HCT116 (cell line): ENCODE data around the gene UBE2S. TPM values are rescaled to one million over a fixed set of nuclear protein-coding genes. Genes with fewer than 3 reads are reported as not detected.

Source experiments
- ATAC-seq: fragments of 200-7000 bp; cut with Tn5 transposase; 2 replicates; pipeline ENCODE4 v1.9.1; 2020; ENCODE audit warnings: mild to moderate bottlenecking, moderate library complexity
- BruUV-seq: library from RNA; stranded (reverse); fragments of 400-500 nt; replicated peaks from 2 replicates; lab custom pipeline; 2021; lab: Mats Ljungman, UMichigan
- CTCF ChIA-PET: fragments of 300-600 bp; sonication (Branson Sonifier 250); formaldehyde crosslinking; loops from one replicate; lab custom pipeline; 2021; ENCODE audit warnings: antibody characterized with exemption; lab: Charles Lee
- POLR2A ChIA-PET: fragments of 300-600, 350-600 bp; sonication (Branson Sonifier 250); formaldehyde crosslinking; loops from one replicate; lab custom pipeline; 2021; ENCODE audit warnings: antibody characterized with exemption; lab: Charles Lee
- RAD21 ChIA-PET, 2 experiments: fragments of 300-600 bp; sonication (Branson Sonifier 250); formaldehyde crosslinking; loops; one replicate each; lab custom pipeline; 2023; ENCODE audit warnings: low total read pairs in 2 of 2; ENCODE audit not compliant: uncharacterized antibody in 2 of 2, unreplicated experiment in 2 of 2, low non-redundant PET in 1 of 2; lab: Charles Lee
- DNase-seq: peaks from one replicate; pipeline ENCODE4 v3.0.0-alpha.2; 2010; ENCODE audit warnings: low read depth, low spot score
- H2AFZ ChIP-seq: fragments of 200-600 bp; shearing (Covaris generic), sonication (generic); 2 replicates; pipeline ENCODE4 v1.6.1; 2017; ENCODE audit warnings: low read depth, mixed run types, mixed read lengths, antibody characterized with exemption, low read length; ENCODE audit not compliant: poor library complexity, severe bottlenecking
- H3K27ac ChIP-seq: 2 replicates; pipeline ENCODE4 v1.5.1; 2012; ENCODE audit warnings: low read depth, low read length
- H3K27me3 ChIP-seq: fragments of 200-600 bp; sonication (generic); 2 replicates; pipeline ENCODE4 v1.6.1; 2016; ENCODE audit warnings: mixed run types, low read length, mixed read lengths; ENCODE audit not compliant: insufficient read depth
- H3K36me3 ChIP-seq, 2 experiments: fragments of 200-500 bp in 1 of 2; fragments of 200-600 bp in 1 of 2; sonication (Bioruptor generic) in 1 of 2; sonication (generic) in 1 of 2; 2 replicates each; pipeline versions ENCODE4 v1.5.1 to v1.6.1; 2014 to 2016; ENCODE audit warnings: low read length in 2 of 2, inconsistent platforms in 1 of 2, mixed read lengths in 1 of 2, mixed run types in 1 of 2; ENCODE audit not compliant: insufficient read depth in 2 of 2, control insufficient read depth in 1 of 2
- H3K4me1 ChIP-seq, 2 experiments: fragments of 200-600 bp in 1 of 2; sonication (generic) in 1 of 2; 2 replicates each; pipeline versions ENCODE4 v1.5.1 to v1.6.1; 2012 to 2017; ENCODE audit warnings: low read length in 2 of 2, inconsistent platforms in 1 of 2, mild to moderate bottlenecking in 1 of 2, mixed read lengths in 1 of 2, mixed run types in 1 of 2, moderate library complexity in 1 of 2; ENCODE audit not compliant: insufficient read depth in 2 of 2, control insufficient read depth in 1 of 2
- H3K4me2 ChIP-seq: fragments of 200-600 bp; sonication (generic); 2 replicates; pipeline ENCODE4 v1.6.1; 2017; ENCODE audit warnings: mixed run types, low read length, mixed read lengths
- H3K4me3 ChIP-seq, 2 experiments: fragments of 200-600 bp in 1 of 2; sonication (generic) in 1 of 2; replicated peaks in 1 of 2; 2 replicates each; pipeline ENCODE4 v1.5.1; 2011 to 2016; ENCODE audit warnings: low read length in 2 of 2, control low read depth in 1 of 2, low read depth in 1 of 2, mild to moderate bottlenecking in 1 of 2, mixed read lengths in 1 of 2, mixed run types in 1 of 2
- H3K79me2 ChIP-seq: fragments of 200-600 bp; sonication (generic); 2 replicates; pipeline ENCODE4 v1.6.1; 2017; ENCODE audit warnings: mild to moderate bottlenecking, mixed run types, low read length, moderate library complexity, mixed read lengths; ENCODE audit not compliant: insufficient read depth
- H3K9ac ChIP-seq: fragments of 200-600 bp; sonication (generic); 2 replicates; pipeline ENCODE4 v1.6.1; 2016; ENCODE audit warnings: low read length, mixed read lengths
- H3K9me2 ChIP-seq: fragments of 200-600 bp; sonication (generic), shearing (Covaris generic); 2 replicates; pipeline ENCODE4 v1.6.1; 2017; ENCODE audit warnings: mixed run types, mild to moderate bottlenecking, moderate library complexity; ENCODE audit not compliant: insufficient read depth
- H3K9me3 ChIP-seq, 2 experiments: fragments of 200-500 bp in 1 of 2; fragments of 200-600 bp in 1 of 2; sonication (Bioruptor generic) in 1 of 2; sonication (generic) in 1 of 2; 2 replicates each; pipeline ENCODE4 v1.6.1; 2014 to 2017; ENCODE audit warnings: low read length in 2 of 2, mixed read lengths in 2 of 2, inconsistent platforms in 1 of 2, low read depth in 1 of 2, mild to moderate bottlenecking in 1 of 2, mixed run types in 1 of 2, moderate library complexity in 1 of 2; ENCODE audit not compliant: control insufficient read depth in 1 of 2, insufficient read depth in 1 of 2
- H4K20me1 ChIP-seq: fragments of 200-600 bp; sonication (generic), shearing (Covaris generic); 2 replicates; pipeline ENCODE4 v1.6.1; 2017; ENCODE audit warnings: mixed run types, mild to moderate bottlenecking, moderate library complexity; ENCODE audit not compliant: insufficient read depth
- CTCF ChIP-seq, 3 experiments: fragments of 200-600 bp in 1 of 3; sonication (generic) in 1 of 3; IDR thresholded peaks in 2 of 3; conservative IDR thresholded peaks in 1 of 3; 2 replicates each; pipeline ENCODE4 v1.5.1; 2012 to 2017; ENCODE audit warnings: low read depth in 2 of 3, low read length in 2 of 3, antibody characterized with exemption in 1 of 3, borderline replicate concordance in 1 of 3, control low read depth in 1 of 3, mild to moderate bottlenecking in 1 of 3, mixed read lengths in 1 of 3, mixed run types in 1 of 3, moderate library complexity in 1 of 3; ENCODE audit not compliant: insufficient read depth in 1 of 3
- JUND ChIP-seq: IDR thresholded peaks from 2 replicates; pipeline ENCODE4 v1.6.1; 2012
- MAX ChIP-seq: IDR thresholded peaks from 2 replicates; pipeline ENCODE4 v1.6.1; 2012
- REST ChIP-seq: IDR thresholded peaks from 2 replicates; pipeline ENCODE4 v1.6.1; 2012; ENCODE audit warnings: low read depth
- SIN3A ChIP-seq: IDR thresholded peaks from 2 replicates; pipeline ENCODE4 v1.6.1; 2012; ENCODE audit warnings: low read depth
- SRF ChIP-seq: IDR thresholded peaks from 2 replicates; pipeline ENCODE4 v1.6.1; 2012; ENCODE audit warnings: low read depth
- ZNF274 ChIP-seq: fragments of 200-500 bp; sonication (Bioruptor generic); IDR thresholded peaks from 2 replicates; pipeline ENCODE4 v1.6.1; 2014; ENCODE audit warnings: mild to moderate bottlenecking, low read depth, low read length, inconsistent platforms
- intact Hi-C: fragments of 100-400 bp; cut with micrococcal nuclease; formaldehyde crosslinking; loops from 2 replicates; pipeline ENCODE4 v1.10.0; 2022
- total RNA-seq: library from RNA; stranded (reverse); gene quantifications from one replicate; pipeline ENCODE4 v1.2.1, GENCODE V29; 2021; ENCODE audit not compliant: unreplicated experiment

Gene UBE2S
- total RNA-seq, 1 experiment from 2014 or later, result 515 TPM

GRCh38 chr19:55354698-55355212 lies 52.8 kb downstream of the UBE2S start, which contains the start of gene COX6B2:
Gene COX6B2, minus strand, starts transcription at chr19:55354719. Its CDS starts 198 bp downstream, at chr19:55354521.
- H3K9me3 ChIP-seq, result no peaks in the 10 kb centered on the region
- H3K4me2 ChIP-seq, result peak within 1 kb of the TSS; percentile 92
- ATAC-seq, result 0 out of 2 replicates have a peak, but pooled peaks have one; percentile 6
- H3K27ac ChIP-seq, result peak within 1 kb of the TSS; percentile 36; the same call in 1 of the 2 replicates
- ChIA-PET CTCF (no interaction called here), POLR2A (no interaction called here), RAD21 (no interaction called here)
- no peaks in the 10 kb centered on the region for H3K36me3 ChIP-seq
- no peaks in the 10 kb centered on the region for H3K27me3 ChIP-seq
- H3K4me1 ChIP-seq, result peaks cover 2 to 42% of the 10 kb centered on the region in 2 experiments; a peak in 3 of 4 replicates
- TF ChIP-seq CTCF (IDR thresholded peaks at IDR 0.05 in 2 of 3, conservative IDR thresholded peaks at IDR 0.05 in 1 of 3; ENCODE audit: borderline replicate concordance in 1 of 3, insufficient read depth in 1 of 3, low read depth in 2 of 3, low read length in 2 of 3) (no peak), SRF (no peak), REST (no peak), MAX (no peak), JUND (no peak), ZNF274 (no peak), SIN3A (no peak)
- TF ChIP-seq, all 23 proteins: peak for 0
- Histone ChIP-seq H4K20me1 (no peaks in the 10 kb centered on the region), H3K9ac (peak within 1 kb of the TSS; percentile 59), H3K4me3 (peak within 1 kb of the TSS; percentile 46 to 61), H3K9me2 (no peaks in the 10 kb centered on the region), H3K79me2 (no peaks in the 10 kb centered on the region), H2AFZ (peak within 1 kb of the TSS; percentile 61)
- DNase-seq, result no peak
- intact Hi-C loops, result no loop called here
- no TSS peak for BruUV-seq
